Renal cortex interstitium (tissue), 11 donors: ENCODE results near the gene ACTRT2. TPM values are rescaled to one million over a fixed set of nuclear protein-coding genes. Genes with fewer than 3 reads are reported as not detected.

Experiments
- DNase-seq, 11 donors: peaks; one replicate each; pipeline ENCODE4 v3.0.0-alpha.2; 2013; ENCODE audit warnings: low read depth in 9 of 11, low spot score in 4 of 11; ENCODE audit errors: extremely low read depth in 1 of 11
- polyA plus RNA-seq, 3 donors: library from polyadenylated mRNA; unstranded; fragments of 120-200 nt; gene quantifications; one replicate each; pipeline ENCODE4 v1.2.1, GENCODE V29; 2013; ENCODE audit not compliant: insufficient read length in 3 of 3

The ACTRT2 gene
- polyA plus RNA-seq, 3 donors, result not detected

DNA sequence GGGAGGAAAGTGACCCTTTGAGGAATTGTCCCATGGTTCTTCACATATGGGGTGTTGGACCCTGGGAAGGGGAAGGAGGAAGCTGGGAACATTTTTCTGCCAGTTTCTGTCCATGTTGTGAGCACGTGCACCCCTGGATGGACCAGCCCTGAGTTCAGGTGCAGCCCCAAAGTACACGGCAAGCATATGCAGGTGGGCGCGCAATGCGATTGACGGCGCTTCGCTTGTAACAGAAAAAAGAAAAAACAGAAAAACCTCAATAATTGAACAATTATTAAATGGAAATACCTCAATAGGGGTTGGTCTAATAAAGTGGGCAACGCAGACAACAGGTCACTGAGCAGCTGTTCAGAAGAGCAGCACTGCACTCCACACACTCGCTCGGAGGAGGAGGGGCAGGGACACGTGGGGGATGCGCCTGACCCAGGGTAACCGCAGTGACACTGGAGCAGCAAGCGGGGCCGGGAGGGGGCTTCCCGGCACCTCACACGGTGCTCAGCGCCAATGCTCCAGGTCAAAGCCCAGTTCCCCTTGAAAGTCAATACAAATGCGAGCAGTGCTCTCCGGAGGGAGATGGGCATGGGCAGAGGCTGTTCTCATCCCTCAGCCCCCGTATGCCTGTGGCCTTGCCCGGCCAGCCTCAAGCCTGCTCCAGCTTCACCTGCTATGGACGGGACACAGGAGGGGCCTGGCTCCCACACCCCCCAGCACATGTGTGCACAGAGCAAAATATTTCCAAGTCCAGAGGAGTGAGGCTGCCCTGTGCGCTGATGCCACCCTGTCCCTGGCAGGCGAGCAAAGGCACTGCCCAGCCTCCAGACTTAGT lies 6.6 kb upstream of the ACTRT2 start:
- DNase-seq, result no peak

- DNase-seq, result no peak
Observed at GRCh38 chr1:3015269-3015635, 6.0 kb upstream of the ACTRT2 start.

- DNase-seq, result no peak
Observed at GRCh38 chr1:3015744-3016143, 5.5 kb upstream of the ACTRT2 start.

GRCh38 chr1:3016641-3017439 lies 4.4 kb upstream of the ACTRT2 start:
- DNase-seq, result no peak

GRCh38 chr1:3017440-3018050 lies 3.7 kb upstream of the ACTRT2 start:
- no peak for DNase-seq

GRCh38 chr1:3018051-3018471 lies 3.2 kb upstream of the ACTRT2 start:
- DNase-seq, result no peak

DNA sequence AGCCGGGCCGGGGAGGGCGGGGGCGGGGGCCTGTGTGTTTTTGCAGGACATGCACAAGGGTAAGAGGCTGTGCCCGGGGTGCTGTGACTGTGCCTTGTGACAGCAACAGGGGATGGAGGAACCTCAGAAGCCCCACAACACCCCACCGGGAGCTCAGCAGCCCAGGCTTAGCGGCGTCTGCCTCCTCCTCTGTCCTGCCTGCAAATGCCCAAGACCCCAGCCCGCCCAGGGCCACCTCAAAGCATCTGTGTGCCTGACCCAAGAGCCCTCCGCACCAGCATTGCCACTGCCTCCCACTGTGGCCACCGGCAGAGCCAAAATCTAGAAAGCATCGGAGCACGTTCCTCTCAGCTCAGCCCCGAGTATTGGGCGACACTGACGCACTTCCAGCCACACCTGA lies 2.7 kb upstream of the ACTRT2 start:
- no peak for DNase-seq

- no peak for DNase-seq
Observed at GRCh38 chr1:3019007-3019515, 2.2 kb upstream of the ACTRT2 start.

- no peak for DNase-seq
Observed at GRCh38 chr1:3019516-3020051, 1.7 kb upstream of the ACTRT2 start.

DNA sequence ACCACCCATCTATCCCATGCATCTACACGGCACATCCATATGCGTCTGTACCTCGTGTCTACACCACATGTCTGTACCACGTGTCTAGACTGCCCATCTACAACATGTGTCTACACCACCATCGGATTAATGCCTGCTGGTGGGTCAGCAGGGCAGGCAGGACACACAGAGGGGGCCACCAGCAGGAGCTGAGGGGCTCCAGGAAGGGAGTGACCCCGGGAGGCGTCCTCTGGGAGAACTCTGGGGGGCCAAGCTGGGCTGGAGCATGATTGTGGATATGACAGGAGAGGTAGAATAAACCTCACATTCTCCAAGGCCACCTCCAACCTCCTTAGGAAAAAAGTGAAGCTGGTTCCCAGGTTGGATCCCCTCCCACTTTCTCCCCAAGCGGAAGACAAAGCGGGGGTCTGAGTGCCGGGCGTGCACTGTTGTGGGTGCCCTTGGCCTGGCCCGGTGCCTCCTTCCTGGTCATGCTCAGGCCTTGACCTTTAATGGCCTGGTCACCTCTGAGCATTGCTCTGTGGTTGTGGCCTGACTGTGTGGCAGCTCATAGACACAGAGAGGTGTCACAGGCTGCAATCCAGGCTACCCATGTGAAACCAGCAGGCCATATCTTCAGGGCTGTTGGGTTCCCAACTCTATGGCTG lies 881 bp upstream of the ACTRT2 start:
- DNase-seq, result no peak

DNA sequence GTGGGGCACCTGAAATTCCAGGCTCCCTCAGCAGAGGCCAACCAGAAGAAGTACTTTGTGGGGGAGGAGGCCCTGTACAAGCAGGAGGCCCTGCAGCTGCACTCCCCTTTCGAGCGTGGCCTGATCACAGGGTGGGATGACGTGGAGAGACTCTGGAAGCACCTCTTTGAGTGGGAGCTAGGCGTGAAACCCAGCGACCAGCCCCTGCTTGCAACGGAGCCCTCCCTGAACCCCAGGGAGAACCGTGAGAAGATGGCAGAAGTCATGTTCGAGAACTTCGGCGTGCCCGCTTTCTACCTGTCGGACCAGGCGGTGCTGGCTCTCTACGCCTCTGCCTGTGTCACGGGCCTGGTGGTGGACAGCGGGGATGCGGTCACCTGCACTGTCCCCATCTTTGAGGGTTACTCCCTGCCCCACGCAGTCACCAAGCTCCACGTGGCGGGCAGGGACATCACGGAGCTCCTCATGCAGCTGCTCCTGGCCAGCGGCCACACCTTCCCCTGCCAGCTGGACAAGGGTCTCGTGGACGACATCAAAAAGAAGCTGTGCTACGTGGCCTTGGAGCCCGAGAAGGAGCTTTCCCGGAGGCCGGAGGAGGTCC lies 634 bp downstream of the ACTRT2 start:
- DNase-seq, result no peak

DNA sequence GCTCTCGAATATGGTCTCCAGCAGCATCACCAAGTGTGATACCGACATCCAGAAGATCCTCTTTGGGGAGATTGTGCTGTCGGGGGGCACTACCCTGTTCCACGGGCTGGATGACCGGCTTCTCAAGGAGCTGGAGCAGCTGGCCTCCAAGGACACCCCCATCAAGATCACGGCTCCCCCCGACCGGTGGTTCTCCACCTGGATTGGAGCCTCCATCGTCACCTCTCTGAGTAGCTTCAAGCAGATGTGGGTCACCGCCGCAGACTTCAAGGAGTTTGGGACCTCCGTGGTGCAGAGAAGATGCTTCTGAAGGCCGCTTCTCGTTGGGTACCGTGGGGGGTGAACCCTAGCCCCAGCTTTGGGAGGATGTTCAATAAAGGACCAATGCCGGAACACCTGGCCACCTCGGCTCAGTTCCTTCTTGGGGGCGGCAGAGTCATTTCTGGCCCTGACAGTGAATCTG lies 1.3 kb downstream of the ACTRT2 start:
- DNase-seq, result no peak

DNA sequence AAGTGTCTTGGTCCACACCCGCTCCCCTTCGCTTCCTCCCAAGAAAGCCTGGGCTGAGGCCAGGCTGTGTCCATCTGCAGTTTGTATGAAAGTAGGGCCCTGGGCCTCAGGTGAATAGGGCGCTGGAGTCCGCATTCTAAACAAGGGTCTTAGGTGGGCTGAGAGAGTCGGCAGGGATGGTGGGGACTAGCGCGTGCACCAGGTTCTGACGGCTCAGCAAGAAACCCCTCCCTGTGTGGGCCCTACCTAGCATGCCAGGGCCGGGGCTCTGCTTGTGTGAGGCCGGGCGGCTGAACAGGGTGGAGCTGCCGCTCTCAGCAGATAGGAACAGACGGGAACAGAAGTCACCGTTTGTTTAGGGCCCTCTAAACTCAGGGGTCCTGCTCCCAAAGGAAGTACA lies 1.7 kb downstream of the ACTRT2 start:
- no peak for DNase-seq

DNA sequence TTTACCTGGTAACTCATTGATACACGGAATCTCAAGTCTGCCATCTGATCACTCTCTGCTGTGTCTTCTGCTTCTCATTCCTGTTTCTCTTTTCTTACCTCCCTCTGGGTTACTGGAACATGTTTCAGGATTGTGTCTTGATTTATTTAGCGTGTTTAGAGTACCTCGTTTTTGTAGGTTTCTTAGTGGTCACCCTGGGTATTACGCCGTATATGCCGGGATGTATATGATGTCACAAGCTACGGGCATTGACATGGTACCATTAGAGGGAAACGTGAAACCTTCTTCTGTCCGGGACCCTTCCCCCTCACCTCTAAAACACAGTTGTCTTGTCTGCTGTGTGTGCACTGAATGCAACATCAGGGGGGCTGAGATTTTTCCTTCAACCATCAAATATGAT lies 2.8 kb downstream of the ACTRT2 start:
- DNase-seq, result no peak

DNA sequence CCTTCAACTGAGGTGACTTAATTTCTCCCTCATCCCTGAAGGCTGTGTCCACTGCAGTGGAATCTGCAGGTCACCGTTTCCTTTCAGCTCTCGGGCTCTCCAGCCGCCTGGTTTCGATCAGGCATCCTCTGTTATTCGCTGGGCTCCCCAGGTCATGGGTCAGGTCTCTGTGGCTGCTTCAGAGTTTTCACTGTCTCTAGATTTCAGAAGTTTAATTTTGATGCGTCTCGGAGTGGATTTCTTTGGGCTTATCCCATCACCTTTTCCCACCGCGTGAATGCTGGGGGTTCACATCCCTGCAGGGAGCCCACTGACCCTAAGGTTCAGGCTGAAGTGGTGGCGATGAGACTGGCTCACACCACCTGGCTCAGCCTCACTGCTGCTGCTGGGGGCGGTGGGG lies 3.3 kb downstream of the ACTRT2 start:
- DNase-seq, result no peak

DNA sequence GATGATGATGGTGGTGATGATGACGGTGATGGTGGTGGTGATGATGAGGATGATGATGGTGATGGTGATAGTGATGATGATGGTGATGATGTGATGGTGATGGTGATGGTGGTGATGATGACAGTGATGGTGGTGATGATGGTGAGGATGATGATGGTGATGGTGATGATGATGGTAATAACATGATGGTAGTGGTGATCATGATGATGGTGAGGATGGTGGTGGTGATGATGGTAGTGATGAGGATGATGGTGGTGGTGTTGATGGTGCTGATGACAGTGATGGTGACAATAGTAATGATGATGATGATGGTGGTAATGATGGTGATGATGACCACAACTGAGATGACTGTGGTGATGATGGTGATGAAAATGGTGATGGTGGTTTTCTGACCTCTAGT lies 4.9 kb downstream of the ACTRT2 start:
- no peak for DNase-seq

GRCh38 chr1:3026581-3027391 lies 5.5 kb downstream of the ACTRT2 start:
- no peak for DNase-seq
